GM18511 (cell line): ENCODE data around the gene FLT3LG.
A peak's percentile ranks its signal among the peaks of the same experiment; 100 is the strongest.
"Not testable (repeated sequence)": the region's sequence is repeated elsewhere in the genome, so short reads cannot be mapped to it uniquely, and the experiment has no call there.

ENCODE experiments used
- ATAC-seq: cut with Tn5 transposase; IDR thresholded peaks from one replicate; pipeline ENCODE4 v1.9.1; 2021; ENCODE audit warnings: mild to moderate bottlenecking, moderate library complexity; ENCODE audit not compliant: unreplicated experiment

The FLT3LG gene

GRCh38 chr19:49440439-49441209 is 33.4 kb upstream of the FLT3LG start:
- ATAC-seq: no peak

DNA sequence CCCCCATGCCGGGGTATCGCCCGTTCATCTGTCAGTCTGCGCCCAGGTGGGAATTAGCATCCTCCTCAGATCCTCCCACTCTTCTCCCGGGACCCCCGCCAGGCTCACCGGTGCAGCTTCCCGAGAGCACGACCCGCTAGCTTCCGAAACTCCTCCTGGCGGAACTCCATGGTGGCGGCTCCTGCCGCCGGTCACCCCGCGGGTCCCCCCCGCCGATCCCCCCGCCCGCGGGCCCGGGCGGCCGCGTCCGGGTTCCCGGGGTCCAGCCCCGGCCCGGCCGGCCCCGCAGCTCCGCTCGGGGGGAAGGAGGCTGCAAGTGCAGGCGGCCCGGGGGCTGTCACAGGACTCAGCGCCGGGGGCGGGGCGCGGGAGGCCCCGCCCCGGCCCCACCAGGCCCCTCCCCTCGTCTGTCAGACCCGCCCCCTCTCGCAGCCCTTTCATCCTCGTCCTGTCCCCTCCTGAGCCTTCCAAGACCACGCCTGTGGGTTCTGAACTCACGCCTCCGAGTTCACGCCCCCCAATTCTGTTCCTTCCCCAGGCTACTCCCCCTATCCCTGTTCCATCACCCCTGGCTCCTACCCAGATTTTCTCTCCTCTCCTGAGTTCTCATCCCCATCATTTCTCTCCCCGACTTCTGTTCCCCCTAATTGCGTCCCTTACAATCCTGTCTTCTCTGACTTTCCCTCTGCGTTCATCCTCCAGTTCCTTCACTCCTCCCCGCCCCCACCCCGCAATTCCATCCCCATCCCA is 32.6 kb upstream of the FLT3LG start, which contains the start of gene SLC17A7:
TSS of gene SLC17A7 (minus strand) at position 318 of the 750 bp plus-strand sequence. CDS start at position 170, 148 bp downstream.
- ATAC-seq: no peak

DNA sequence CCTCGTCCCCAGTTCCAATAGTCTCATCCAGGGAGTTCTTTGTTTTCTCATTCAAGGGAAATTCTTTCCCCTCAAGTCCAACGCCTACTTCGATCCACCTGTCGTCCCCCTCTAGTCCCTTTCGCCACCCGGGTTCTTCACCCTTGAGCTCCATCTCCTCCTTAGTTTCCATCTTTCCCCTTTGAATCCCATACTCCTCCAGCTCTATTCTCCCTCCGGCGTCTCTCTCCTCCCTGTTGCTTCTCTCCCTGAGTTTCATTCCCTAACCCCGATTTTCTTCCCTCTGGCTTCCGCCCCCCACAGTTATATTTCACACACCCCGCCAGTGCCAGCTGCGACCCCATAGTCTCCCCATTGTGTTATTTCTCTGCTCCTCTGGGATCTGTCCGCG is 32.1 kb upstream of the FLT3LG start:
- ATAC-seq: no peak

GRCh38 chr19:49442354-49442753 is 31.7 kb upstream of the FLT3LG start:
- no peak for ATAC-seq

GRCh38 chr19:49442771-49443365 is 31.1 kb upstream of the FLT3LG start:
- peak; percentile 20 for ATAC-seq

- ATAC-seq: peak; percentile 85
These were observed 30.5 kb upstream of the FLT3LG start for GRCh38 chr19:49443366-49444099.

- ATAC-seq: not testable (repeated sequence)
These were observed 29.8 kb upstream of the FLT3LG start for GRCh38 chr19:49444100-49444700.

DNA sequence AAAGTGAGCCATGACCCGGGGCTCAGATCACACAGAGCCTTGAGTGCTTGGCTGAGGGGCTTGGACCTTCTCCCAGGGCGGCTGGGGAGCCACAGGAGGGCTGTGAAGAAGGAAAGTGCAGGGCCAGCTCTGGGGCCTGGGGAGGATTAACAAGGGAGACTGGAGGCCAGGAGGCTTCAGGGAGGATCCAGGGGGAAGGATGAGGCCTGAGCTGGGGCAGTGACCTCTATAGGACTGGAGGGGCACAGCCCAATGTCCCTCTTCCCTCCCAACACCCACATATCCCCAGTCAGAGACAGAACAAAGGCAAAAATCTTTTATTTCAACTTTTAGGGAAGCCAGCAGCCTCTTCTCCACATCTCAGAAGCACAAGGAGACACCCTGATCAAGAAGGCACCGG is 28.0 kb upstream of the FLT3LG start:
- no peak for ATAC-seq

GRCh38 chr19:49447485-49448431 is 26.3 kb upstream of the FLT3LG start:
- no peak for ATAC-seq

DNA sequence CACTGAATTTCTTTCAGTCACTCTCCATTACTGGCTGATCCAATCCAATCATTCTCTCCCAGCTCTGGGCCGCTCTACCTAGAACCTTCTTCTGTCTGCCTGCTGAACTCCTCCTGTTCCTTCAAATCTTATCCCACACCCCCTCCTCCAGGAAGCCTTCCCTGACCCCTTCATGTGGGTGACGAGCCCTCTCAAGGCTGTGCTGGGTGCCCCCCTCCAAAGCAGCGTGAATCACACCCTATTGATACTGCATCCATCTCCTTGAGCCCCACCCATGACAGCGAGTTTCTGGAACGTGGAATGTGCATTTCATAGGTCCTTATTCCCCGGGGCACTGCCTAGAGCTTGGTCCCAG is 25.6 kb upstream of the FLT3LG start:
- ATAC-seq: no peak

DNA sequence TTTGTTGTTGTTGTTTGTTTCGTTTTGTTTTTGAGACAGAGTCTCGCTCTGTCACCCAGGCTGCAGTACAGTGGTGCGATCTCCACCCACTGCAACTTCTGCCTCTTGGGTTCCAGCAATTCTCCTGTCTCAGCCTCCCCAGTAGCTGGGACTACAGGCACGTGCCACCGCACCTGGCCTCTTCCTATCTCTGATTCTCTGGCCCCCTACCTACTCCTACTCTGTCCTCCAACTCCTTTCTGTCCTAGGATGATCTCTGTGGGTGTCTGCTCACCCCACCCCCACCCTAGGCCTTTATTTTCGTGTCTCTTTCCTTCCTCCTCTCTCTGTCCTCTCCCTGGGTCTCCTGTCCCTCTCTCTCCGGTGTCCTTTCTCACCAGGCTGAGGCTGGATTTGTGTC is 23.6 kb upstream of the FLT3LG start:
- no peak for ATAC-seq

DNA sequence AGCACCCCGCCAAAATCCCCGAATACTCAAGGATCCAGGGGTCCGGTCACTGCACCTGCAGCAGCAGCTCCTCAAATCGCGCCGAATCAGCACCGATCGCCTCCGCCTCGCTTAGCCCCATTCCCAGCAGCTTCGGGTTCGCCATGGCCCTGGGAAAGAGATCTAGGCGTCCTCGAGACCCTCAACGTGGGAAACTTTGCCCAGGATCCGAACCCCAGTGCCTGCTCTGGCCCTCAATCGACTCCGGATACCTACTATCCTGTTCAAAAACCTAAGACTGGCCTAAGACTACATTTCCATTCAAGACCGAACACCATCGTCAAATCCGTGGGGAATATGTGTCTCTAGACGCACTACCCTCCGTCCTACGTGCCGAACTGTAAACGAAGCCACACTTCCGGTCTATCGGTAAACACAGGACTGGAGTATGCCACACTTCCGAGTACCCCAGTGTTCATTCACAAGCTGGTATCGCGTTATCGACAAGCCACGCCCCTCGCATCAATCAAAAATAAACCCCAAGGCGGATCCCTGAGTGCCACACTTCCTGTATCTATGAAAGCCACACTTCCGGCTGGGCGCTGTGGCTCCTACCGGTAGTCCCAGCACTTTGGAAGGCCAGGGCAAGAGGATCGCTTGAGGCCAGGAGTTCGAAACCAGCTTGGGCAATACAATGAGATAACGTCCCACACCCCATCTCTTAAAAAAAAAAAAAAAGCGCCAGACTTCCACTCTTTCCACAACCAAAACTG is 22.4 kb upstream of the FLT3LG start, which contains the start of gene PIH1D1:
TSS of gene PIH1D1 (minus strand) at position 385 of the 752 bp plus-strand sequence. CDS start at position 145, 240 bp downstream.
- ATAC-seq: peak; percentile 65

DNA sequence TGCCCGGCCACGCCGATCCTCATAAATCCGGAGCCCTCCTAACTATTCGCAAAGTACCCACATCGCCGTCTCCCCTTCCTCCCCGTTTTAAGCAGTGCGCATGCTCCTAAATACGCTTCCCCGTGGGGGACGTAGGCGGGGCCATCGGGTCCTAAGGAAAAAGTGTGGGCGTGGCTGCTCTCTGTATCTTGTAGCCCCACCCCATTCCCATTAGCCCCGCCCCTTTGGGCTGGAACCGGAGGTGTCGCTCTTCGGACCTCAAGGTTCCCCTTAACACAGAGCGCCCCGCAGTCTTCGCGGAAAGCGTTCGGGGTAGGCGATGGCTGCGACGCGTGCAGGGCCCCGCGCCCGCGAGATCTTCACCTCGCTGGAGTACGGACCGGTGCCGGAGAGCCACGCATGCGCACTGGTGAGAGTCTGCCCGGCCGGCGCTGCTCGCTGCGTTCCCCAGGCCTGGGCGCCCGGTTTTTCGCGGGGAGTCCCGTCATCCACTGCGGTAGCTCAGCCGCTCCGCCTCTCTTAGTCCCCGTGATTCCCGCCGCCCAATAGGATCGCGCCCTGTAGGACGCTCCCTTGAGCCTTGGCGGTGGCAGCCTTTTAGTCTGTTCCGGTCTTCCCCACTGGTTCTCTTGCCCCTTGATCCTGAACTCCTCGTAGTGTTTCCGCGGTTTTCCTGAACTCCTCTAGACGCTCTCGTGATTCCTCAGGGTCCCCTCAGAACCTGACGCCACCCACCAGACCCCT is 20.8 kb upstream of the FLT3LG start, which contains the start of gene ALDH16A1:
TSS of gene ALDH16A1 (plus strand) at position 213 of the 744 bp plus-strand sequence. CDS start at position 320, 107 bp downstream.
- peak; percentile 80 for ATAC-seq

- peak; percentile 11 for ATAC-seq
These were observed 20.2 kb upstream of the FLT3LG start for GRCh38 chr19:49453757-49454240.

DNA sequence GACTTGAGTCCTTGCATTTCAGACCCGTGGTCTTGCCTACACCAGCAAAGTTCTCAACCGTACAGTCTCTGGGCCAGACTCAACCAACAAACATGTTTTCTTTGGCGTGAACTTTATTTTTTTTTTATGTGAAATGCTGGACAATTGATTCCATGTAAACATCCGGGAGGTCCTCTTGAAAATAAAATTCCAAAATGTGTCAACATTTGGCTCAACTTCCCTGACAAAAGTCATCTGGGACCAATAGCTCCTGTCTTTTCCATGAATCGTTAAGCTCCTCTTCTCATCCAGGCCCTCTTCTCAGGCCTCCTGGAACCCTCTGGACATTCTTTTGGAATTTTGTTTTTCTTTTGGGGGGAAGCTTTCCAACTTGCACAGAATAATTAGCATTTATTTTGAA is 18.2 kb upstream of the FLT3LG start:
- ATAC-seq: no peak

- no peak for ATAC-seq
These were observed 17.7 kb upstream of the FLT3LG start for GRCh38 chr19:49456326-49456725.

- no peak for ATAC-seq
These were observed 15.5 kb upstream of the FLT3LG start for GRCh38 chr19:49458567-49458903.

GRCh38 chr19:49459388-49459787 is 14.6 kb upstream of the FLT3LG start:
- no peak for ATAC-seq
